H1 (cell line): ENCODE results near the gene THOC6. TPM values are rescaled to one million over a fixed set of nuclear protein-coding genes. Genes with fewer than 3 reads are reported as not detected.
A peak's percentile ranks its signal among the peaks of the same experiment; 100 is the strongest.

ENCODE experiments used
- CTCF ChIA-PET: fragments of 300-600 bp; sonication (Branson Sonifier 250); formaldehyde crosslinking; loops from one replicate; lab custom pipeline; 2021; ENCODE audit not compliant: partially characterized antibody; lab: Charles Lee
- POLR2A ChIA-PET: fragments of 300-600 bp; sonication (Branson Sonifier 250); formaldehyde crosslinking; loops from one replicate; lab custom pipeline; 2021; ENCODE audit warnings: inconsistent platforms; ENCODE audit not compliant: partially characterized antibody; lab: Charles Lee
- DNase-seq, 2 experiments: peaks; one replicate each; pipeline versions ENCODE4 v3.0.0 to v3.0.0-alpha.2; 2010 to 2022; ENCODE audit warnings: low spot score in 2 of 2, low read depth in 1 of 2, mixed read lengths in 1 of 2
- FAIRE-seq: peaks from 2 replicates; lab custom pipeline; 2011; peaks lifted over from hg19 to GRCh38; lab: Jason Lieb, UNC
- H2AFZ ChIP-seq: 2 replicates; pipeline ENCODE4 v1.8.1; 2012; ENCODE audit warnings: low read length, inconsistent platforms
- H2AK5ac ChIP-seq: 2 replicates; pipeline ENCODE4 v1.6.1; 2013; ENCODE audit warnings: low read depth, low read length
- H2BK120ac ChIP-seq: replicated peaks from 2 replicates; pipeline ENCODE3; 2013; ENCODE audit warnings: low read depth, low read length, inconsistent platforms
- H2BK12ac ChIP-seq: 2 replicates; pipeline ENCODE4 v1.6.1; 2013; ENCODE audit warnings: low read depth, low read length
- H2BK15ac ChIP-seq: 2 replicates; pipeline ENCODE4 v1.6.1; 2013; ENCODE audit warnings: low read length
- H2BK20ac ChIP-seq: 2 replicates; pipeline ENCODE4 v1.6.1; 2013; ENCODE audit warnings: low read length
- H2BK5ac ChIP-seq: 2 replicates; pipeline ENCODE4 v1.6.1; 2013; ENCODE audit warnings: low read depth, low read length
- H3K14ac ChIP-seq: 2 replicates; pipeline ENCODE4 v1.6.1; 2013; ENCODE audit warnings: inconsistent platforms; ENCODE audit not compliant: insufficient read length
- H3K18ac ChIP-seq: 2 replicates; pipeline ENCODE4 v1.6.1; 2013; ENCODE audit warnings: low read length; ENCODE audit errors: extremely low read depth
- H3K23ac ChIP-seq: 2 replicates; pipeline ENCODE4 v1.6.1; 2013; ENCODE audit warnings: inconsistent platforms; ENCODE audit not compliant: insufficient read length
- H3K23me2 ChIP-seq: 2 replicates; pipeline ENCODE4 v1.6.1; 2013; ENCODE audit warnings: low read depth, low read length
- H3K27ac ChIP-seq: 2 replicates; pipeline ENCODE4 v1.6.1; 2011; ENCODE audit warnings: low read depth, low read length, inconsistent platforms
- H3K27me3 ChIP-seq, 4 experiments: replicated peaks in 1 of 4; 1 replicate in 1 of 4; 2 replicates in 3 of 4; pipeline versions ENCODE4 v1.6.1 to v1.8.1; 2011 to 2013; ENCODE audit warnings: low read length in 3 of 4, mild to moderate bottlenecking in 3 of 4, inconsistent platforms in 2 of 4, mixed read lengths in 2 of 4, moderate library complexity in 1 of 4; ENCODE audit not compliant: control insufficient read depth in 3 of 4, insufficient read depth in 3 of 4; ENCODE audit errors: extremely low read depth in 1 of 4
- H3K36me3 ChIP-seq, 4 experiments: 2 replicates each; pipeline versions ENCODE4 v1.6.1 to v1.8.1; 2011 to 2013; ENCODE audit warnings: mild to moderate bottlenecking in 4 of 4, low read length in 3 of 4, moderate library complexity in 2 of 4, control low read depth in 1 of 4, inconsistent platforms in 1 of 4; ENCODE audit not compliant: insufficient read depth in 4 of 4, control insufficient read depth in 2 of 4
- H3K4ac ChIP-seq: replicated peaks from 2 replicates; pipeline ENCODE3; 2013; ENCODE audit warnings: low read length, low read depth, mixed read lengths, inconsistent platforms; ENCODE audit not compliant: insufficient read length
- H3K4me1 ChIP-seq, 4 experiments: replicated peaks in 1 of 4; 1 replicate in 1 of 4; 2 replicates in 3 of 4; pipeline versions ENCODE4 v1.6.1 to v1.8.1; 2011 to 2013; ENCODE audit warnings: low read length in 3 of 4, inconsistent platforms in 2 of 4, mixed read lengths in 1 of 4; ENCODE audit not compliant: insufficient read depth in 4 of 4, control insufficient read depth in 3 of 4
- H3K4me2 ChIP-seq, 2 experiments: 2 replicates each; pipeline versions ENCODE4 v1.6.1 to v1.8.1; 2011 to 2013; ENCODE audit warnings: low read depth in 2 of 2, low read length in 2 of 2, control low read depth in 1 of 2, inconsistent platforms in 1 of 2, mild to moderate bottlenecking in 1 of 2; ENCODE audit not compliant: insufficient read depth in 1 of 2
- H3K4me3 ChIP-seq, 4 experiments: fragments of 200-600, 300-600 bp in 1 of 4; sonication (generic), shearing (Covaris generic), sonication (Bioruptor Twin) in 1 of 4; 2 replicates each; pipeline versions ENCODE4 v1.5.1 to v1.8.1; 2011 to 2016; ENCODE audit warnings: low read length in 4 of 4, low read depth in 3 of 4, control low read depth in 2 of 4, inconsistent platforms in 2 of 4, mild to moderate bottlenecking in 2 of 4, mixed read lengths in 1 of 4, moderate library complexity in 1 of 4; ENCODE audit not compliant: insufficient read depth in 2 of 4; ENCODE audit errors: extremely low read depth in 1 of 4
- H3K56ac ChIP-seq: replicated peaks from 2 replicates; pipeline ENCODE3; 2013; ENCODE audit warnings: low read depth, mild to moderate bottlenecking, mixed read lengths, low read length, inconsistent platforms; ENCODE audit not compliant: insufficient read length
- H3K79me1 ChIP-seq: 2 replicates; pipeline ENCODE4 v1.6.1; 2013; ENCODE audit warnings: low read depth, low read length, control low read depth
- H3K79me2 ChIP-seq, 2 experiments: 2 replicates each; pipeline versions ENCODE4 v1.6.1 to v1.8.1; 2012 to 2013; ENCODE audit warnings: low read length in 2 of 2, mild to moderate bottlenecking in 2 of 2, inconsistent platforms in 1 of 2; ENCODE audit not compliant: insufficient read depth in 2 of 2, control insufficient read depth in 1 of 2
- H3K9ac ChIP-seq, 4 experiments: replicated peaks in 1 of 4; 1 replicate in 1 of 4; 2 replicates in 3 of 4; pipeline versions ENCODE4 v1.6.1 to v1.8.1; 2011 to 2013; ENCODE audit warnings: low read depth in 3 of 4, low read length in 3 of 4, control low read depth in 2 of 4, mild to moderate bottlenecking in 2 of 4, moderate library complexity in 2 of 4, inconsistent platforms in 1 of 4; ENCODE audit errors: extremely low read depth in 1 of 4
- H3K9me3 ChIP-seq, 2 experiments: 2 replicates each; pipeline versions ENCODE4 v1.6.1 to v1.8.1; 2012 to 2013; ENCODE audit warnings: mild to moderate bottlenecking in 2 of 2, moderate library complexity in 2 of 2, control low read depth in 1 of 2, inconsistent platforms in 1 of 2, low read depth in 1 of 2, low read length in 1 of 2, mixed read lengths in 1 of 2; ENCODE audit not compliant: insufficient read depth in 2 of 2
- H4K20me1 ChIP-seq, 2 experiments: replicated peaks in 1 of 2; 2 replicates each; pipeline versions ENCODE3 to v1.8.1; 2011 to 2013; ENCODE audit warnings: inconsistent platforms in 2 of 2, low read length in 2 of 2, mild to moderate bottlenecking in 1 of 2; ENCODE audit not compliant: insufficient read depth in 2 of 2, control insufficient read depth in 1 of 2
- H4K5ac ChIP-seq: 2 replicates; pipeline ENCODE4 v1.6.1; 2013; ENCODE audit warnings: low read length, low read depth, mixed read lengths, inconsistent platforms; ENCODE audit not compliant: insufficient read length
- H4K8ac ChIP-seq: 2 replicates; pipeline ENCODE4 v1.8.0; 2013; ENCODE audit warnings: mild to moderate bottlenecking, moderate library complexity, low read length, inconsistent platforms; ENCODE audit not compliant: insufficient read depth; ENCODE audit errors: extremely low read depth
- H4K91ac ChIP-seq: replicated peaks from 2 replicates; pipeline ENCODE3; 2013; ENCODE audit warnings: low read length, mixed read lengths, inconsistent platforms; ENCODE audit not compliant: insufficient read length
- CBX5 ChIP-seq: fragments of 300-800, 300-1000 bp; sonication (generic); IDR thresholded peaks from 2 replicates; pipeline ENCODE4 v1.7.1; 2016; ENCODE audit warnings: antibody characterized with exemption, low read length, low read depth
- CTCF ChIP-seq, 3 experiments: IDR thresholded peaks; 1 replicate in 2 of 3; 2 replicates in 1 of 3; pipeline versions ENCODE4 v1.5.1 to v1.6.1; 2011; ENCODE audit warnings: low read length in 3 of 3, mild to moderate bottlenecking in 3 of 3, inconsistent platforms in 2 of 3, low read depth in 1 of 3, moderate library complexity in 1 of 3; ENCODE audit not compliant: insufficient read depth in 1 of 3; ENCODE audit errors: control extremely low read depth in 1 of 3
- EP300 ChIP-seq, 2 experiments: IDR thresholded peaks; 1 replicate in 1 of 2; 2 replicates in 1 of 2; pipeline ENCODE4 v1.6.1; 2011 to 2012; ENCODE audit warnings: low read depth in 2 of 2, low read length in 2 of 2, mild to moderate bottlenecking in 2 of 2, borderline replicate concordance in 1 of 2, inconsistent platforms in 1 of 2, moderate library complexity in 1 of 2
- FOSL1 ChIP-seq: IDR thresholded peaks from 2 replicates; pipeline ENCODE4 v1.6.1; 2011; ENCODE audit warnings: mild to moderate bottlenecking, low read depth, low read length, moderate library complexity; ENCODE audit not compliant: insufficient read depth
- SUZ12 ChIP-seq: fragments of 200-600 bp; sonication (generic); IDR thresholded peaks from 2 replicates; pipeline ENCODE4 v1.6.1; 2012; ENCODE audit warnings: mild to moderate bottlenecking, inconsistent platforms, low read length, moderate library complexity, mixed read lengths
- TBP ChIP-seq: IDR thresholded peaks from 2 replicates; pipeline ENCODE4 v1.6.1; 2011; ENCODE audit warnings: low read depth, low read length, improper control_type of control experiment
- ZNF274 ChIP-seq: IDR thresholded peaks from 2 replicates; pipeline ENCODE4 v1.7.0; 2012; ENCODE audit warnings: low read length, borderline replicate concordance; ENCODE audit errors: extremely low read depth
- WGBS, 2 experiments: shearing (Covaris generic) in 1 of 2; methylation state at CpG; one replicate each; pipeline versions ENCODE4 v1.1.6 to v1.1.7; 2013 to 2015; ENCODE audit warnings: low lambda C conversion rate in 2 of 2, mixed read lengths in 2 of 2, inconsistent platforms in 1 of 2, low coverage in 1 of 2, missing lambda C conversion rate in 1 of 2; ENCODE audit not compliant: insufficient replicate concordance in 2 of 2, insufficient coverage in 1 of 2, insufficient read length in 1 of 2; ENCODE audit errors: extremely low coverage in 1 of 2, missing lambda C conversion rate in 1 of 2; 5-methylcytosine and 5-hydroxymethylcytosine counted together
- polyA plus RNA-seq, 7 experiments: library from polyadenylated mRNA; depleted of rRNA in 3 of 7; stranded (reverse) in 5 of 7; unstranded in 2 of 7; fragments of >200 nt in 5 of 7; fragments of 200-250 nt in 2 of 7; gene quantifications; 1 replicate in 5 of 7; 2 replicates in 1 of 7; 4 replicates in 1 of 7; pipeline versions ENCODE4 v1.2.1 to v1.2.3, GENCODE V29; 2011 to 2013; ENCODE audit warnings: missing spikeins in 2 of 7, mixed read lengths in 2 of 7
- total RNA-seq: library from RNA; stranded (reverse); fragmentation: NEBNext Ultra II Directional; extraction: Animal tissue kit (Norgen Biotek cat#: 25700); gene quantifications from 2 replicates; pipeline ENCODE4 v1.2.1, GENCODE V29; 2021

Gene THOC6
- total and polyA plus RNA-seq, 2 of the 8 experiments (the other 6 are each of a cell fraction or from before 2014, with no cell fraction given) = 78.5 to 111 TPM

GRCh38 chr16:3004319-3004718 lies 19.5 kb upstream of the THOC6 start:
- Histone ChIP-seq H3K79me1 (no peaks in the 10 kb centered on the region; the same call in 1 of the 2 replicates), H2BK12ac (no peak overlapping the region), H3K4ac (no peak overlapping the region), H2AK5ac (no peak overlapping the region), H3K23me2 (peaks cover 13% of the 10 kb centered on the region), H3K27me3 (no peaks in the 10 kb centered on the region), H2BK15ac (no peak overlapping the region), H3K14ac (no peak overlapping the region), H3K9ac (peak overlapping the region in 1 of 4 experiments; percentile 41; a peak in 1 of 7 replicates), H3K9me3 (no peaks in the 10 kb centered on the region), H3K36me3 (peaks cover 0 to 3% (median 0%) of the 10 kb centered on the region in 4 experiments; a peak in 1 of 8 replicates), H4K8ac (no peak overlapping the region; the same call in 1 of the 2 replicates), H2BK120ac (no peak overlapping the region), H2AFZ (no peak overlapping the region), H3K4me2 (peak overlapping the region in 1 of 2 experiments; percentile 88; a peak in 2 of 4 replicates), H3K4me3 (peak overlapping the region in 1 of 4 experiments; percentile 58; a peak in 1 of 8 replicates), H4K20me1 (no peaks in the 10 kb centered on the region), H4K5ac (no peak overlapping the region), H3K18ac (no peak overlapping the region), H2BK5ac (no peak overlapping the region), H3K23ac (no peak overlapping the region), H3K79me2 (peaks cover 0 to 6% of the 10 kb centered on the region in 2 experiments; a peak in 1 of 4 replicates), H3K56ac (no peak overlapping the region), H2BK20ac (no peak overlapping the region), H3K4me1 (peaks cover 11 to 35% (median 30%) of the 10 kb centered on the region in 4 experiments), H4K91ac (no peak overlapping the region), H3K27ac (no peak overlapping the region)
- FAIRE-seq (no peak), DNase-seq (no peak)
- TF ChIP-seq EP300 (IDR thresholded peaks at IDR 0.05; ENCODE audit: borderline replicate concordance in 1 of 2, low read depth in 2 of 2, low read length in 2 of 2) (no peak), ZNF274 (no peak), SUZ12 (no peak), FOSL1 (no peak), TBP (no peak), CTCF (IDR thresholded peaks at IDR 0.05; ENCODE audit: control extremely low read depth in 1 of 3, insufficient read depth in 1 of 3, low read depth in 1 of 3, low read length in 3 of 3) (no peak), CBX5 (no peak)
- ChIA-PET CTCF (interaction anchor here (0.6 to 17.3 kb wide), 15 partner anchors 8 to 102 kb away, joined by 3 to 639 read pairs (median 3); partner anchors contain the start of genes BICDL2, CLDN6, CLDN9 and HCFC1R1), POLR2A (interaction anchor here (0.6 to 35.7 kb wide), 15 partner anchors 11 to 134 kb away, joined by 3 to 1808 read pairs (median 4); partner anchors contain the start of genes BICDL2, CLDN6, CLDN9 and HCFC1R1)
- 0% methylated on average over 11 of the region's 67 CpGs; no CpG with 5 or more reads in 1 of the 2 experiments for WGBS, 2 experiments
